Activated effector memory CD4-positive, alpha-beta T cell treated with Interleukin-2 at 50 U/mL for 16 hours (primary cell): ENCODE data around the gene ARFGAP1.
"Not testable (repeated sequence)": the region's sequence is repeated elsewhere in the genome, so short reads cannot be mapped to it uniquely, and the experiment has no call there.

Experiments
- DNase-seq: peaks from one replicate; pipeline ENCODE4 v3.0.0-alpha.2; 2020

ARFGAP1 gene

GRCh38 chr20:63293456-63293855, 20.8 kb downstream of the ARFGAP1 start:
- no peak for DNase-seq

GRCh38 chr20:63293871-63294535, 21.4 kb downstream of the ARFGAP1 start:
- no peak for DNase-seq

GRCh38 chr20:63294536-63294900, 21.9 kb downstream of the ARFGAP1 start:
- no peak for DNase-seq

- no peak for DNase-seq
Observed at GRCh38 chr20:63295018-63295417, 22.4 kb downstream of the ARFGAP1 start.

GRCh38 chr20:63295422-63295821, 22.8 kb downstream of the ARFGAP1 start:
- peak; percentile 9 for DNase-seq

- DNase-seq: no peak
Observed at GRCh38 chr20:63295846-63296245, 23.2 kb downstream of the ARFGAP1 start.

- no peak for DNase-seq
Observed at GRCh38 chr20:63296531-63297299, 24.1 kb downstream of the ARFGAP1 start.

- DNase-seq: no peak
Observed at GRCh38 chr20:63297371-63297781, 24.8 kb downstream of the ARFGAP1 start.

GRCh38 chr20:63297796-63298572, 25.4 kb downstream of the ARFGAP1 start:
- no peak for DNase-seq

GRCh38 chr20:63298731-63299312, 26.2 kb downstream of the ARFGAP1 start:
- DNase-seq: no peak

GRCh38 chr20:63301671-63302070, 29.1 kb downstream of the ARFGAP1 start:
- DNase-seq: no peak

- DNase-seq: no peak
Observed at GRCh38 chr20:63303095-63303666, 30.6 kb downstream of the ARFGAP1 start.

GRCh38 chr20:63305393-63305792, 32.8 kb downstream of the ARFGAP1 start:
- DNase-seq: no peak

- not testable (repeated sequence) for DNase-seq
Observed at GRCh38 chr20:63305933-63306672, 33.5 kb downstream of the ARFGAP1 start.

GRCh38 chr20:63306673-63307537, 34.3 kb downstream of the ARFGAP1 start:
- no peak for DNase-seq

- DNase-seq: no peak
Observed at GRCh38 chr20:63307538-63308217, 35.1 kb downstream of the ARFGAP1 start.

- no peak for DNase-seq
Observed at GRCh38 chr20:63308218-63308911, 35.8 kb downstream of the ARFGAP1 start.

GRCh38 chr20:63309261-63310071, 36.9 kb downstream of the ARFGAP1 start:
- DNase-seq: no peak
